Ovary (tissue), 3 donors: ENCODE measurements around the gene WIPF1.

Experiments
- POLR2A ChIP-seq: fragments of 450-650 bp; IDR thresholded peaks from one replicate; pipeline ENCODE4 v1.6.1; 2017; ENCODE audit warnings: antibody characterized with exemption, mild to moderate bottlenecking, moderate library complexity
- TF ChIP-seq, protein P1 (sequence below), 3 donors: fragments of 450-650 bp in 2 of 3; fragments of 200-600 bp in 1 of 3; IDR thresholded peaks; one replicate each; pipeline versions ENCODE4 v1.5.1 to v1.8.0; 2016 to 2022; ENCODE audit warnings: antibody characterized with exemption in 3 of 3, mild to moderate bottlenecking in 1 of 3
- donor health status: DM: no; HTN: no; CAD: no.

DNA sequence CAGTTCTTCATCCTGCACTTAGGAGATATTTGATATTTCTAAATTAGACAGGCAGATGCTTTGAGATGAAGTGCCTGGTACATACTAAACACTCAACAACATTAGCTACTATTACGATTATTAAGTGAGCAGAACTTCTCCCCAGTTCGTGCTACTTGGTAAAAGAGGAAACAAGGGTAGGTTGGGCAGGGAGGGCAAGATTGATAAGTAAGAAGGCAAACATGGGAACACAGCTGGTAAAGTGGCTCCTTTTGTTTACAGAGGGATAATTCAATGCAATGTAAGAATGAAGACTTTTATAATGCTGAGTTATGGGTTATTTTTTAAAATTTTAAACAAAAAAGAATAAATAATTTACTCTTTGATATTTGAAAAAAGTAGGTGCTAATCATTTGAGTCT, 15.9 kb upstream of the WIPF1 start:
- TF ChIP-seq, protein P1, sequence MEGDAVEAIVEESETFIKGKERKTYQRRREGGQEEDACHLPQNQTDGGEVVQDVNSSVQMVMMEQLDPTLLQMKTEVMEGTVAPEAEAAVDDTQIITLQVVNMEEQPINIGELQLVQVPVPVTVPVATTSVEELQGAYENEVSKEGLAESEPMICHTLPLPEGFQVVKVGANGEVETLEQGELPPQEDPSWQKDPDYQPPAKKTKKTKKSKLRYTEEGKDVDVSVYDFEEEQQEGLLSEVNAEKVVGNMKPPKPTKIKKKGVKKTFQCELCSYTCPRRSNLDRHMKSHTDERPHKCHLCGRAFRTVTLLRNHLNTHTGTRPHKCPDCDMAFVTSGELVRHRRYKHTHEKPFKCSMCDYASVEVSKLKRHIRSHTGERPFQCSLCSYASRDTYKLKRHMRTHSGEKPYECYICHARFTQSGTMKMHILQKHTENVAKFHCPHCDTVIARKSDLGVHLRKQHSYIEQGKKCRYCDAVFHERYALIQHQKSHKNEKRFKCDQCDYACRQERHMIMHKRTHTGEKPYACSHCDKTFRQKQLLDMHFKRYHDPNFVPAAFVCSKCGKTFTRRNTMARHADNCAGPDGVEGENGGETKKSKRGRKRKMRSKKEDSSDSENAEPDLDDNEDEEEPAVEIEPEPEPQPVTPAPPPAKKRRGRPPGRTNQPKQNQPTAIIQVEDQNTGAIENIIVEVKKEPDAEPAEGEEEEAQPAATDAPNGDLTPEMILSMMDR (IDR thresholded peaks at IDR 0.05): no peak
- TF ChIP-seq POLR2A: no peak
